Fibroblast of peridontal ligament (primary cell): Measurements from ENCODE around the gene VPS26C.

Experiments
- DNase-seq: peaks from one replicate; pipeline ENCODE4 v3.0.0-alpha.2; 2010; ENCODE audit errors: extremely low read depth

VPS26C gene

DNA sequence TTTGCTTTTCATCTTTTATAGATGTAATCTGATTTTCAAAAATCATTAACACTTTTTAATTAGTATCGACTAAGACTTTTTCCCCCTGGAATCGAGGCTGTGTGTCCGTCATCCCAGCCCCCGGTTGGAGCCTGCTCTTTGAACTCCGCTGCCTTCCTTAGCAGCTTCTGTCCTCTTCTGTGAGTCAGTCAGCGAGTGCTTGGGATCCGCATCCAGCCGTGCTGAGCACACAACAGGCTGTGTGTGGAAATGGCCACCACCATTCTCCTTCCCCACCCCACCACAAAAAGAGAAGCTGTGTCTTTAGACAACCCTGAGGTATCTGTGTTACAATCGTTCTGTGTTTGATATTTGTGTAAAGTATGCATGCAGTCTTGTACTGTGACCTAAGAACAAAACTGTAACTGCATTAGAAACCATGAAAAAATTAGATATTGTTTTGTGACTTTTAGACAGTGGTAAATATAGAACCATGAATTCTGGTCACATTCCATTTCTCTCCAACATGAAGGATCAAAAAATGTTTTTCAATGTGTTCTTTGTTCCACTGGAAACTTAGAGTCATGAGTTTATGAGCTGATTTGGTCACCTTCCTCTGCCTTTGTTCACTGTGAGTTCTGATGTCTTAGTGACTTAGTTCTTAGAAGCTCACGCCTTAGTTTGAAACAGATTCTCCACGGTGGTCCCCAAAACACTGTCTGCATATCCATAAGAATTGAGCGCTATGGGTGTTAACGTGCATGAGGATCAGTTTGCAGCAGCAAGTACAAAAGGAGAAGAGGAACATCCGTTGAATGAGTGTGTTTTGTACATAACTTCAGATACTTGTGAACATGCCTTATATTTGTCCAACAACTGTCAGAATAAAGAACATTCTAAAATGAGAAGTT lies 64.7 kb downstream of the VPS26C start:
- no peak for DNase-seq

DNA sequence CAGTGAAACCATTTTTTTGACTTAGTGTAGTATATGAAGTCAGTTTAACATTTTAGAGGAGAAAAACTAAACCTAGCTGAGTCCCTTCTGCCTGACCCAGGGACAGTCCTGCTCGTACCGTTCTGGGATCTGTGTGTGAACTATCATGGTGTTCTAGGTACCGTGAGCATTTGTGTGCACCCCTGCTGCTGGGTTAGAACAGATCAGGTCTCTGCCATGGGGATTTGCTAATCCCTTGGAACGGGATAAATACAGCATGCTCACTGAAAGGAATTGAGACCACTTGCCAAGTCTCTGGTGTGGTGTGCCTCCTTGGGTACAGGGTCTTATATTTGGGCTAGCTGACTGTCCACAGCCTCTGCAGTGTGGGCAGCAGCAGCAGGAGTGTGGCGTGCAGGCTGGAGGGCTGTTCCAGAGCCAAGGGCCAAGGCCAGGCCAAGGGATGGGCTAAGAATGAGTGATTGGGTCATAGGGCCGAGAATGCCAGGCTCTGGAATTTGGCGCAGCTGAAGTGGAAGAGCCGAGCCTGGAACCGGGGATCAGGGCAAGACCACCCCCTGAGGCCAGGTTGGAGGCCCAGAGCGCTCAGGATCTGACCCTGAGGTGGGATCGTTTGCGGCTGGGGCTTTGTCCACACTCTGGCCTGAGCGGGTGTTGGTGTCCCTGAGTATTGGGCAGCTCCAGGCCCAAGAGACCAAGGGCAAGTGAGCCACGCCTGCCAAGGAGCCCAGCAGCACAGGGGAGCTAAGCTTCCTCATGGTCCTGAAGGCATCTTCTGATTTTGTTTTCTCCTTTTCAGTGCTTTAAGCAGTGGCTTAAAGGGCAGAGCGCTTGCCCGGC lies 66.3 kb downstream of the VPS26C start:
- DNase-seq = no peak

DNA sequence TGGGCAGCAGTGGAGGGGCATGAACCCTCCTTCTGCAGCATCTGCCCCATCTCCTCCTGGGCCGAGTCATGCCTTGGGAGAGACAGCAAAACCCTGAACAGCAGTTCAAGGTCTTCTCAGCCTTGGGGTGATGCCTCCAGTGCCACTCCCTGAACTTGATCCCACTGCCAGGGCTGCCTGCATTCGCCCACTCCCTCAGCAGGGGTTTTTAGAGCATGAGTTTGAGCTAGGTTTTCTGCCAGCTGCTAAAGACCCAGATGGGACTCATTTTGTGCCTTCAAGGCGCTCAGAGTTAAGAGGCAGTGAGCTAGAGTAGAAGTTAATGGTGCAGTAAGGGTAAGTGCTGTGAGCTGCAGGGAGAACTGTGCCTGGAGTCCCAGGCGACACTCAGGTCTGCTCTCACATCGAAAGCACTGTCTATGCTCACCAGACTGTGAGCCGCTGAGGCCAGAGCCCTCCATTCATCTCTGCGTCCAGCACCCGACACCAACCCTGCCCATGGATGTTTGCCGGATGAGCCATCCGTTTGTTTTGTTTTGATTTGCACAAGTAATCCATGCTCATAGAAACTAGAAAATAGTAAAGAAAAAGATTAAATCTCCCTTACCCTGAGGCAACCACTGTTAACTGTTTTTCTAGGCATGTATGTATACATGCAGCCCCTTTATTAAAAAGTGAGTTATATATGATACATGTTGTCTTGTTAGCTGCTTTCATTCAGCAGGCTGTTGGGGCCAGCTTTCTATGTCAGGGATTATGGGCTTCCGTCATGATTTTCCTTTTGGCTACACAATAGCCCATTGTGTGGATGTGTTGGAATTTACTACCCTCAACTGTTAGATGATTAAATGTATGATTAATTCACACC lies 67.8 kb downstream of the VPS26C start:
- peak; percentile 57 for DNase-seq

DNA sequence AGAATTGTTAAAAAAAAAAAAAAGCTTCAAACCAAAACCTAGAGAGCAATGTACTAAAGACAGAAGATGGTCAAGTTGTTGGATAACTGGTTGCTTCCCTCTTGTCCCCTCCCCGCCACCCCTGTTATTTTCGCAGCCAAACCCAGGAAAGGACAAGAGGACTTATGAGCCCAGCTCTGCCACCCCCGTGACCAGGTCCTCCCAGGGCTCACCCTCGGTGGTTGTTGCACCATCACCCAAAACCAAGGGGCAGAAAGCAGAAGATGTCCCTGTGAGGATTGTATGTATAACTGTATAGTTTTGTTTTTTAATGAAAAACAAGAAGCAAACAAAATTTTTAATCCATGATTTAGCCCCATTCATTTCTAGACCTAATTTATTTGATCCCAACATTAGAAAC lies 69.4 kb downstream of the VPS26C start:
- no peak for DNase-seq

DNA sequence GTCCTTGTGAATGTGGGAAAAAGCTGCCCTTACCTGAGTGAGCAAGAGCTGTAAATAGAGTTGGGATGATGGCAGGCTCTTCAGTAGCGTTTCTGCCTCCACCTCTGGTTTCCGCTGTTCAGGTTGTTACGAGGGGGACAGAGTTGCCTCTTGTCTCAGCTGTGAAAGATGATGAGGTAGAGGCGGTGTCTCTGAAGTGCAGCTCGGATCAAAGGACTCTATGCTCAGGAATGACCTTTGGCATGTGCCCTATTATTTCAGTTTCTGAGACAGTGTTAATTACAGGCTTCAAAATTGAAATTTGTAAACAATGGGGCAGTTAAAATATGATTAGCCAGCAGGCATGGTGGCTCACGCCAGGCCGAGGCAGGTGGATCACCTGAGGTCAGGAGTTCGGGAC lies 70.3 kb downstream of the VPS26C start:
- DNase-seq = no peak

DNA sequence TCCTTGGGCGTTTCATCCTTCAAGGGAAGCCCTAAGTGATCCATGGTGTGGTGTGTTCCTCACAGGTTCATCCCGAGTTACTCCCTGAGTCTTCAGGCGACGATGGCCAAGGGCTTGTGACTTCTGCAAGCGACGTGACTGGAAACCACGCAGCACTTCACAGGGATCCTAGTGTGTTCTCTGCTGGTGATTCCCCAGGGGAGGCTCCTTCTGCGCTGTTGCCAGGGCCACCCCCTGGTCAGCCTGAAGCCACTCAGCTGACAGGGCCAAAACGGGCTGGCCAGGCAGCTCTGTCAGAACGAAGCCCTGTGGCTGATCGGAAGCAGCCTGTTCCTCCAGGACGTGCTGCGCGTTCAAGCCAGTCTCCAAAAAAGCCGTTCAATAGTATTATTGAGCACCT lies 71.5 kb downstream of the VPS26C start:
- no peak for DNase-seq

DNA sequence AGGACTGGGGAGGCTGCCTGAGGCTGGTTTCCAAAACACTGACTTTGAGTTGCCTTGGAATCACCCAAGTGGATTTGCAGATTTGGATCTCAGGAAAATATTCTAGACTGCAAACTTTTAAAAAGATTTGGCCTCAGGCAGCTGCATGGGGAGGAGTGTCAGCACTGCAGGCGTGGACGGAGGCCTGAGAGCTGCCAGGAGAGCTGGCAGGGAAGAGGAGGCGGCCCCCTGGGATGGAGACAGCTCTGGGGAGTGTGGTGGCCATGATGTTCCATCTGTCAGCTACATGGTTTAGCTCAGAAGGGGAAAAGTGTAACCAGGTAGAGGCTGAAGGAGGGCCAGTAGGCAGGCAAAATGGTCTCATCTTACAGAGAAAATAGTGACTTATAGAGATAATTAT lies 72.1 kb downstream of the VPS26C start:
- DNase-seq = no peak

DNA sequence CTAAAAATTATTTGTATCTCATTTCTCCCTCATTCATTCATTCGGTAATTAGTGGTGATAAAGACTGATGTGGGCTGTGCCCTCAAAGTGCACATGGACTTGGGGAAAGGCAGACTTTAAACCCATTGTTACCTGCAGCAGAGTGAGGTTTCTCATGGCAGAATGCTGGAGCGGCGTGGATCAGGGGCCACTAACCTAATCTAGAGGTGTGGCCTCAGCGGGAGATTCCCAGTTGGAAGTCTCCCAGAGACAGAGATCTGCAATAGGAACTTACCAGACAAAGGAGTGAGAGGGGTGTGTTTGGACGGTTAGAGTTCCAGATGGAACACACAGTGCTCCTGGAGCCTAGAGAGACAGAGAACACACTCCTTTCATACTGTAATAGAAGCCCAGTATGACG lies 73.5 kb downstream of the VPS26C start:
- no peak for DNase-seq

DNA sequence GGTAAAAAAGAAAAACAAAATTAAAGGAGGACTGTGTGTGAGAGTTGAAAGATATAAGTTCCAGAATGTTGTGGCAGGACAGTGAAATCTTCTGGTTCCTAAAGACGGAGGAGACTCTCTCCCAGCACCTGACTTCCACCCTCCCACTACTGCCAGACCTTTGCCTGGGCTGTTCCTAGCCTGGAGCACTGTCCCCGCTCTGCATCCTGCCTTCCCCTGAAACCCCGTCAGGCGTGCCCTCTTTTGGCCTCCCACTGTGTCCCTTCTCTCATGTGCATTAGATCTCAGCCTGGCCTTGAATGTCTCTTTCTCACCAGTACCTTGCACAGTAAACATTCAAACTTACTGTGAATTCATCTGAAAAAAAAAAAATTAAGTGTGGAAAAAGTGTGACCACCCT lies 74.1 kb downstream of the VPS26C start:
- no peak for DNase-seq

DNA sequence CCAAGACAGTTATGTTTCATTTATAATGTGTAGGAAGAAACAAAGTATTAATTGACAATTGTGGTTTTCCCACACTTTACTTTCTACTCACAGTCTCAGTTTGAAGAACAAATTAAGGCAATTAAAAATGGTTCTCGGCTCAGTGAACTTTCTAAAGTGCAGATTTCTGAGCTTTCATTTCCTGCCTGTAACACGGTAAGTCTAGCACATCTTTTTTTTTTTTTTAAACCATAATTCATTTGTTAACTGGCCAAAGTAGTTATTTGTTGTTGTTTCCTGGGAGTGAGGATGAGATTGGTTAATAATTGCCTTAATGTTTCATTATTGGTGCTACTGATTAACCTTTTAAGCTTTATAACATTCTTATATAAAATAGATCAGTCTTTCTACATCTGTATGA lies 75.1 kb downstream of the VPS26C start:
- DNase-seq = no peak

DNA sequence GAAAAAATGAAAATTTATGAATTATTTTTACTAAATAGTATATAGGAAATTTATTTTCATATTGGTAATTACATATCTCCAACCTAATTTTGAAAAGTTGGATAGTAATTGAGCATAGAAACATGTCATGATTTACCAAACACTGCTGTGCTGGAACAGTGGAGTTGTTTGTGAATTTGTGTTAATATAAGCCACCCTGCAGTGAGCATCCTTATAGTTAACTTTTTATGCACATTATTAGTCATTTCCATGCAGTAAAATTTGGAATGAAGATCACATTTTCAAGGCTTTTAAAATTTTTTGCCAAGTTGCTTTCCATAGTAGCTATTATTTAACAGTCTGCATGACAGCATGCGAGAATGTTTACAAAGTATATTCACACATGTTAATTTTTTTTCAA lies 78.3 kb downstream of the VPS26C start:
- DNase-seq = no peak

DNA sequence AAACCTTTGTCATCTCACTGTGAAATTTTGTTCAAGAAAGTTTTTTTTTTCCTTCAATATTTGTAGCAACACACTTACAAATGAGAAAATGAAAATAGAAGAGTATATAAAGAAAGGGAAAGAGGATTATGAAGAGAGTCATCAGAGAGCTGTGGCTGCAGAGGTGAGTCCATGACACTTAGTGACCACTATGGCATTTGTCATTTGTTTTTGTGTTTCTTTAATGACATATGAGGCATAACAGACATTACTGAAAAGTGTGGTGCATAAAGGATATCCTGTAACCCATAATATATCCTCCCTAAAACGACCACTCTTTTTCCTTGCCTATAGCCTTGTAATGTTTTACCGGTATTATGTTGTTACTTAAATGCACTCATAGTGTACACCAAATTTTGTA lies 80.2 kb downstream of the VPS26C start:
- no peak for DNase-seq

DNA sequence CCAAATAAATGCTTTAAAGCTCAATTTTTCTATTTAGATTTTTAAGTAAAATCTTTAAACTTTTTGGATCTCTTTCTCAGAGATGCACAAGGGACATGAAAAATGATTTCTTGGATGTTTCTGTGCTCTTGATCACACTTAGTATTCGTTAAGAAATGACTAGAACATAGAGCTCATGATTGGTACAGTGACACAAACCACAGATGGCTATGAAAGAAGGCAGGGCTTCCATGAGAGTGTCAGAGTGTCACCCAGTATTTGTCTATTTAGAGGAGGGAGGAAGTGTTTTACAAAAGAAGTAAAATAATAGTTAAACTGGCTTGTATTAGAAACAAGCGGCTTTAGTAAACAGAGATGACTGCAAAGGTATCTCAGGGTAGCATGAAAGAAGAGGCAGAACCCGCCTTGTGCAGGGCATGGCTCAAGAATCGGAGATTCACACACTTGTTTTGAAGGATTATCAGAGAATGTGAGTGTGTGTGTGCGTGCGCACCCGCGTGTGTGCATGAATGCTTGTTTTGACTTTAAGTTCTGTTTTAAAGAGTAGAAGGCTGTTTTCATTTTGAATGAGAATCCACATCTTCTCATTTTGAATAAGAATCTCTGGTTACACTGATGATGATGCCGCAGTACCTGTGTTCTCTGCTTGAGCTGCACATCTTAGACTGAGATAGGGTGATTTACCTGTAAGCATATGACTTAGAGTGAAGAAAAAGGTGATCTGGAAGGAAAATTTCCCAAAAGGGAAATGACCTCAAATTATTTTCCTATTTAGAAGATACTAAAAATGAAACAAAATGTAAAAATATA lies 82.1 kb downstream of the VPS26C start:
- no peak for DNase-seq

DNA sequence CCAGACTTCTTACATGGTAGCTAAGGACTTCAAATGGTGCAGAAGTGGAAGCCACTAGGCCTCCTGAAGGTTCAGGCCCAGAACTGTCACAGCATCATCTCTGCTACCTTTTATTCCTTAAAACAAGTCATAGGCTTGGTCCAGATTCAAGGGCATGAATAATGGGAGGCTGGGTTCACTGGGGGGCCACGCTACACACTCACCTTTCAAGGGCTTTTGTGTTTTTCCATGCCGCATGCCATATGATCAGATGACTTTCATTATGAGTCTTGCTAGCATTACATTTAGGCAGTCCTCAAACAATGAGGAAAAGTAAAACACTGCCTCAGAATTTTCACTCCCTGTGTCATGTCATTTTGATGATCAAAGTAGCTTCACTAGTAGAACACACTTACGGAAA lies 83.4 kb downstream of the VPS26C start:
- no peak for DNase-seq

DNA sequence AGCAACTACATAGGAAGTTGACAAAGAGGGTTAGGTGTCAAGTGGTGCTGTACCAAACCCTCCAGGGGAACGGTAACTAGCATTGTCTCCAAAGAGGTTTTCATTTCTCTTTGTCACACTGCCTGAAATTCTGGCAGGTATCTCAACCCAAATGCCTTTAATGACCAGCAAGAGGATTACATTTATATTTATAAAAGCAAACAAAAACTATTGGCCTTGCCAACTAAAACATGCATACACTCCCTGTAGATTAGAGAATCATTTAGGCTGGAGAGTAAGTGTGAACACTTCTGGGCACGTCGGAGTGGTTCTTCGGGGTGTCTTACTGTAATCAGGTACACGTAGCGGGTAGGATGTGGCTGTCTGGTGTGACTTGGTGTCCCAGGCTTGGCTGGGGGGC lies 84.9 kb downstream of the VPS26C start:
- no peak for DNase-seq

DNA sequence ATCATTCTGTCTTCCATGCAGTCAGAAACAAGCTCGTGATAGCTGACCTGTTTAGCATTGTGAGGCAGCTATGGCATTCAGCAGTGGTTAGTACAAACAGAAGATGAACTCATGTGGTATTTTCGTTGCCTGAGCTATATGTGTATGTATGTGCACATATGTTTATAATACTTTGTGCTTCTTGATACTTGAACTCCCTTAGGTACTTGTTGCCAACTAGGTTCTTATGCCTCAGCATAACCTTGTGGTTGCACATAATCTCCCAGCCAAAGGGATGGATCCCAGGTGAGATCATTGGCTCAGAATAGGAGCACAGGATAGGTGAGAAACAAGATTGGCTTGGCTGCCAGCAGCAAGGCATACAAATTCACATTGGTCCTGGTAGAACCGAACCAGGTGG lies 86.1 kb downstream of the VPS26C start:
- no peak for DNase-seq

DNA sequence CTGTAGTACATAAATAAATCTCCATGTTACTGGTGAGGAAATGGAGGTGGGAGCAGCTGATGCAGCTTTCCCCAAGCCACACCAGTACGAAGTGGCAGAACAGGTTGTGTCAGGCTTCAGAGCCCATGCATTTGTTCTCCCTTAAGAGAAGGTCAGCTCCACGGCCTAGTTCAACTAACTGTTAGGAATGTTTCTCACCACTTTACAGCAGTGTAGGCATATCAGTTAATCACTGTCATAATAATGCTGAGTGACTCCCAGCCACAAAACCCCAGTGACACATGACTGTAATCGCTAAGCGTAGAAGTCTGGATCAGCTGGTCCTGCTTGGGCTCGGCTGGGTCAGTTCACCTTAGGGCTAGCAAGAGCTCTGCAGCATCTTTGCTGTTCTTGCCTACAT lies 90.4 kb downstream of the VPS26C start:
- no peak for DNase-seq
